Nephron progenitor cell (in vitro differentiated cells): ENCODE data around the gene TMEM158.

Source experiments
- DNase-seq: peaks from one replicate; pipeline ENCODE4 v3.0.0; 2021
- H3K27ac Mint-ChIP-seq: 2 replicates; pipeline ENCODE4 v1.8.0; 2021; ENCODE audit warnings: mild to moderate bottlenecking, moderate library complexity, mixed read lengths
- H3K27me3 Mint-ChIP-seq: 2 replicates; pipeline ENCODE4 v1.8.0; 2021; ENCODE audit warnings: mild to moderate bottlenecking, low read depth, mixed read lengths; ENCODE audit not compliant: poor library complexity
- H3K36me3 Mint-ChIP-seq: 2 replicates; pipeline ENCODE4 v1.8.0; 2021; ENCODE audit warnings: low read depth, mixed read lengths
- H3K4me1 Mint-ChIP-seq: 2 replicates; pipeline ENCODE4 v1.8.0; 2021; ENCODE audit warnings: mixed read lengths
- H3K4me3 Mint-ChIP-seq: 2 replicates; pipeline ENCODE4 v1.8.0; 2021; ENCODE audit warnings: mild to moderate bottlenecking, moderate library complexity, mixed read lengths
- H3K9me3 Mint-ChIP-seq: 2 replicates; pipeline ENCODE4 v1.8.0; 2021; ENCODE audit warnings: mild to moderate bottlenecking, moderate library complexity, mixed read lengths
- CTCF ChIP-seq: fragments of 200-600 bp; sonication (generic); IDR thresholded peaks from 2 replicates; pipeline ENCODE4 v1.5.0; 2021; ENCODE audit warnings: antibody characterized with exemption

Gene TMEM158

DNA sequence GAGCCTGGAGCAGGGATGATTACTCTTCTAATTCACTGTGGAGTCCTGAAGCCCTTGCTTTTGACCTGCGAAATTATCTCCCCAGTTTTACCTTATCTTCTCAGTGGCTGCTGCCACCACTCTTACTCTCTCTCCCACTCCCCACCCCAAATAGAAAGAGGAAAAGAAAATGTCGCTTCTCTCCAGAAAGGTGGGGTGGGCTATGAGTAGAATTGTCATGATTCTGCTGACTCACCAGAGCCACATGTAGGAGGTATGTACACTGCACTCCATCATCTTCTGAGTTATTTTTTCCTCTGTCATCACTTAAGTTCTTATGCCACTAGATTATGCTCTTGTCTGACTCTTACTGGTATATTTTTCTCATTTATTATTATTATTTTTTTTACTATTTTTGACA is 43.9 kb upstream of the TMEM158 start:
- Mint-ChIP-seq H3K4me3 (no peak overlapping the region), H3K27me3 (peaks cover 11% of the 10 kb centered on the region), H3K4me1 (peaks cover 4% of the 10 kb centered on the region), H3K9me3 (no peaks in the 10 kb centered on the region), H3K27ac (no peak overlapping the region), H3K36me3 (no peaks in the 10 kb centered on the region)
- TF ChIP-seq CTCF, result no peak
- no peak for DNase-seq

DNA sequence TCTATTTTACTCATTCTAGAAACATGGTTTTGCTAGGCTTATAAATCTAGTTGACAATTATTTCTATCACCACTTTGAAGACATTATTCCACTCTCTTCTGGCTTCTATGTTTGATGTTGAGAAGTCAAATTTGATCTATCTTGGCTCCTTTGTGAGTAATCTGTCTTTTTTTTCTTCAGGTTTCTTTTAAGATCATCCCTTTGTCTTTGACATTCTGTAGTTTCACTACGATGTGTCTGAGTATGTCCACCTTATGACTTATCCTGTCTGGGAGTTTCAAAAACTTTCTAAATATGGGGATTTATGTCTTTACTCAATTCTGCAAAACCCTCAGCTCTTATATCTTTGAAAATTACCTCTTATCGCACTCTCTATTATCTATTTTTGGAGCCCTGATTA is 41.0 kb upstream of the TMEM158 start:
- Mint-ChIP-seq H3K36me3 (no peaks in the 10 kb centered on the region), H3K9me3 (no peaks in the 10 kb centered on the region), H3K4me1 (peaks cover 4% of the 10 kb centered on the region), H3K27me3 (peaks cover 11% of the 10 kb centered on the region), H3K27ac (no peak overlapping the region), H3K4me3 (no peak overlapping the region)
- DNase-seq, result no peak
- TF ChIP-seq CTCF, result no peak

DNA sequence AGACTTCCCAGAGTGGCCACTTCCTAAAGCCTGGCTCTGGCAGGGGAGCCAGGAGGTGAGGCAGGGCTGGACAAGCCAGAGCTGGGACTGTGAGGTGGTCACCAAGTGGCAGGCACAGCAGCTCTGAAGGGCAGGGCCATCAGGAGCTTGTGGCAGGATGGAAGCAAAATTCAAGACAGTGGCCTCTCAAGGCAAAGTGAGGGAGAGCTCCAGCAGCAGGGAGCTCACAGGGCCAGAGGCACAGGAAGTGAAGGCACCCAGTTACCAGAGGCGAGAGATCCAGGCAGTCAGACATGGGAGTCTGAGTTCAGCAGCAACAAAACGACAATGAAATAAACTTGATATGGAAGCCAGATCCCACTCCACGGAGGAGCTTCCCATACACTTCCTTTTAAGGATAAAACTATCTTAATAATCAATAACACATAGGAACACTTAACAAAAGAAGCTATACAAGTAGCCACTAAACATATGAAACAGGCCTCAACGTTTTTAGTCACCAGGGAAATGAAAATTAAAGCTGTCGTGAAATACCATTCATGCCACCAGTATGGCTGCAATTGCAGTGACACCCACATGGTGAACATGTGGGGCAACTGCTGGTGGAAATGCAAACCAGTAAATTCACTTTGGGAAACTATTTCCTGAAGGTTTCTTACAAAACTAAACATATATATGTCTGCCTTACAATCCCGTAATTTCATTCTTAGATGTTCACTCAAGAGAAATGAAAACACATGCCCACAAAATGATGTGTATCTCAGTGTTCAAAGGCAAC is 35.4 kb upstream of the TMEM158 start:
- H3K36me3 Mint-ChIP-seq, result no peaks in the 10 kb centered on the region
- no peak overlapping the region for H3K4me3 Mint-ChIP-seq
- H3K9me3 Mint-ChIP-seq, result no peaks in the 10 kb centered on the region
- TF ChIP-seq CTCF, result no peak
- no peak for DNase-seq
- H3K27ac Mint-ChIP-seq, result no peak overlapping the region
- peaks cover 19% of the 10 kb centered on the region for H3K27me3 Mint-ChIP-seq
- H3K4me1 Mint-ChIP-seq, result no peaks in the 10 kb centered on the region

DNA sequence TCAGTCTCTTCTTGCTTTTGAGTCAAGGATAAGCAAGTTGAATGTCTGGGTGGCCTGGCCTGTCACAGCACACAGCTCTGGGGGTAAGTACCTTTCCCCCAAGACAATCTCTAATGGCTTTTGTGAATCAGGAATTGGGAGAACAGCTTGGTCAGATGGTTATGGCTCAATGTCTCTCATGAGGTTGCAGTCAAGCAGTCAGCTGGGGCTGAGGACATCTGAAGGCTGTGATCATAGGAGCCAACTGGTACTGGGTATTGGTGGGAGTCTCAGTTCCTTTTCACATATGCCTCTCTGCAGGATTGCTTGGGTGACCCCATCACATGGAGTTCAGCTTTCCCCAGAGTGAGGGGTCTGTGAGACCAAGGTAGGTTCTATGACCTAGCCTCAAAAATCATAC is 33.0 kb upstream of the TMEM158 start:
- H3K27me3 Mint-ChIP-seq, result peaks cover 13% of the 10 kb centered on the region

GRCh38 chr3:45258317-45258716 is 32.2 kb upstream of the TMEM158 start:
- no peaks in the 10 kb centered on the region for H3K36me3 Mint-ChIP-seq
- no peaks in the 10 kb centered on the region for H3K4me1 Mint-ChIP-seq
- H3K9me3 Mint-ChIP-seq, result no peaks in the 10 kb centered on the region
- peaks cover 13% of the 10 kb centered on the region for H3K27me3 Mint-ChIP-seq
- DNase-seq, result no peak
- no peak overlapping the region for H3K4me3 Mint-ChIP-seq
- no peak for TF ChIP-seq CTCF
- no peak overlapping the region for H3K27ac Mint-ChIP-seq

More for the DNA sequence above, 33.0 kb upstream of the TMEM158 start:
- Mint-ChIP-seq H3K4me3 (no peak overlapping the region), H3K27ac (no peak overlapping the region), H3K36me3 (no peaks in the 10 kb centered on the region), H3K4me1 (no peaks in the 10 kb centered on the region), H3K9me3 (no peaks in the 10 kb centered on the region)
- no peak for TF ChIP-seq CTCF
- no peak for DNase-seq

DNA sequence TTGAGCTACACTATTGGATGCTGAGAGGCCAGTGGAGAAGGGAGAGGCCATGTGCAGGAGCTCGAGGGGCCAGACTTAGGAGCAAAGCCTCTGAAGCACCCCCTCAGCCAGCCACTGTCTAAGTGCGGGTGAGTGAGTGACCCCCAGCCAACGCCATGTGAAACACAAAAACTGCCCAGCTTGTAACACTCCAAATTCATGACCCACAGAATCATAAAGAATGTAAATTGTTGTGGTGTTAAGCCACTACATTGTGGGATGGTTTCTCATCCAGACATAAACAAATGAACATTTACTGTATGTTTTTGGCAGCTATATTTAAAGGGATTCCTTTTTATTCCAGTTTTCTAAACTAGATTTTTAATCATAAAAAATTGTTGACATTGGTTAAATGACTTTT is 27.2 kb upstream of the TMEM158 start:
- TF ChIP-seq CTCF, result no peak
- Mint-ChIP-seq H3K27me3 (peaks cover 10% of the 10 kb centered on the region), H3K4me1 (no peaks in the 10 kb centered on the region), H3K27ac (no peak overlapping the region), H3K4me3 (no peak overlapping the region), H3K9me3 (no peaks in the 10 kb centered on the region), H3K36me3 (no peaks in the 10 kb centered on the region)
- no peak for DNase-seq
